Tibial artery (tissue), 4 donors: ENCODE measurements around the gene CPLANE1.

Experiments
- DNase-seq, 2 donors: peaks; one replicate each; pipeline ENCODE4 v3.0.0-alpha.2; 2019
- H3K27ac ChIP-seq, 2 donors: fragments of 200-600 bp; sonication (generic) in 1 of 2; 1 replicate in 1 of 2; 2 replicates in 1 of 2; pipeline ENCODE4 v1.5.1; 2018 to 2019; ENCODE audit warnings: mild to moderate bottlenecking in 1 of 2
- H3K27me3 ChIP-seq, 2 donors: fragments of 200-600 bp; sonication (generic) in 1 of 2; one replicate each; pipeline versions ENCODE4 v1.5.1 to v1.6.0; 2016 to 2019
- H3K36me3 ChIP-seq, 3 donors: fragments of 200-600 bp; sonication (generic) in 2 of 3; one replicate each; pipeline ENCODE4 v1.5.1; 2016 to 2019; ENCODE audit warnings: mild to moderate bottlenecking in 2 of 3
- H3K4me1 ChIP-seq, 4 donors: fragments of 200-600 bp; sonication (generic) in 2 of 4; 1 replicate in 3 of 4; 2 replicates in 1 of 4; pipeline ENCODE4 v1.5.1; 2016 to 2019
- H3K4me3 ChIP-seq, 2 donors: fragments of 200-600 bp; sonication (generic) in 1 of 2; 1 replicate in 1 of 2; 2 replicates in 1 of 2; pipeline ENCODE4 v1.5.1; 2018 to 2019; ENCODE audit warnings: mild to moderate bottlenecking in 2 of 2
- H3K9me3 ChIP-seq, 3 donors: fragments of 200-600 bp; sonication (generic) in 1 of 3; one replicate each; pipeline ENCODE4 v1.5.1; 2016 to 2019
- intact Hi-C: fragments of 100-400 bp; cut with DNase I; formaldehyde crosslinking; loops from one replicate; pipeline ENCODE4 v1.15.0; 2023; ENCODE audit warnings: low total_unique reads
- TF ChIP-seq, protein P1 (sequence below), 2 experiments: fragments of 200-600 bp in 1 of 2; fragments of 450-650 bp in 1 of 2; IDR thresholded peaks; one replicate each; pipeline ENCODE4 v1.5.1; 2017 to 2019; ENCODE audit warnings: antibody characterized with exemption in 2 of 2, mild to moderate bottlenecking in 1 of 2, moderate library complexity in 1 of 2

The CPLANE1 gene

GRCh38 chr5:37121027-37121426 lies 128.1 kb downstream of the CPLANE1 start:
- DNase-seq = no peak
- no peaks in the 10 kb centered on the region for H3K4me1 ChIP-seq
- H3K9me3 ChIP-seq = no peaks in the 10 kb centered on the region
- H3K4me3 ChIP-seq = no peak overlapping the region
- intact Hi-C loops = no loop called here
- peaks cover 42 to 82% (median 69%) of the 10 kb centered on the region in 3 donors for H3K36me3 ChIP-seq
- no peak overlapping the region for H3K27ac ChIP-seq
- no peaks in the 10 kb centered on the region for H3K27me3 ChIP-seq
- TF ChIP-seq, protein P1, sequence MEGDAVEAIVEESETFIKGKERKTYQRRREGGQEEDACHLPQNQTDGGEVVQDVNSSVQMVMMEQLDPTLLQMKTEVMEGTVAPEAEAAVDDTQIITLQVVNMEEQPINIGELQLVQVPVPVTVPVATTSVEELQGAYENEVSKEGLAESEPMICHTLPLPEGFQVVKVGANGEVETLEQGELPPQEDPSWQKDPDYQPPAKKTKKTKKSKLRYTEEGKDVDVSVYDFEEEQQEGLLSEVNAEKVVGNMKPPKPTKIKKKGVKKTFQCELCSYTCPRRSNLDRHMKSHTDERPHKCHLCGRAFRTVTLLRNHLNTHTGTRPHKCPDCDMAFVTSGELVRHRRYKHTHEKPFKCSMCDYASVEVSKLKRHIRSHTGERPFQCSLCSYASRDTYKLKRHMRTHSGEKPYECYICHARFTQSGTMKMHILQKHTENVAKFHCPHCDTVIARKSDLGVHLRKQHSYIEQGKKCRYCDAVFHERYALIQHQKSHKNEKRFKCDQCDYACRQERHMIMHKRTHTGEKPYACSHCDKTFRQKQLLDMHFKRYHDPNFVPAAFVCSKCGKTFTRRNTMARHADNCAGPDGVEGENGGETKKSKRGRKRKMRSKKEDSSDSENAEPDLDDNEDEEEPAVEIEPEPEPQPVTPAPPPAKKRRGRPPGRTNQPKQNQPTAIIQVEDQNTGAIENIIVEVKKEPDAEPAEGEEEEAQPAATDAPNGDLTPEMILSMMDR (IDR thresholded peaks at IDR 0.05) = no peak

DNA sequence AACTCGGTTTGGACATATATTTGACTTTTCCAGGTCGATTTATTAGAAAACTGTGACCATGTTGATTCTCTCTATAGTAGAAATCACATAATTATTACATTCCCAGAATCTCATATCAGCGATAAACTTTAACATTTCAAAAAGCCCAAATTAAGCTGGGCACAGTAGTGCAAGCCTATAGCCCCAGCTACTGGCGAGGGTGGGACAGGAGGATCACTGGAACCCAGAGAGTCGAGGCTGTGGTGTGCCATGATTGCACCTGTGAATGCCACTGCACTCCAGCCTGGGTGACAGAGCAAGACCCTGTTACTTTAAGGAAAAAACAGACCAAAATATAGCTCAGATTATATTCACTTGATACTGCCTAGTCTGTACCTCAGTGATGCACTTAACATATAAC lies 128.9 kb downstream of the CPLANE1 start:
- no peak overlapping the region for H3K27ac ChIP-seq
- H3K27me3 ChIP-seq = no peaks in the 10 kb centered on the region
- no peaks in the 10 kb centered on the region for H3K4me1 ChIP-seq
- intact Hi-C loops = no loop called here
- H3K9me3 ChIP-seq = no peaks in the 10 kb centered on the region
- peaks cover 48 to 83% (median 74%) of the 10 kb centered on the region in 3 donors for H3K36me3 ChIP-seq
- H3K4me3 ChIP-seq = no peak overlapping the region
- TF ChIP-seq, protein P1 (IDR thresholded peaks at IDR 0.05) = no peak
- DNase-seq = no peak

DNA sequence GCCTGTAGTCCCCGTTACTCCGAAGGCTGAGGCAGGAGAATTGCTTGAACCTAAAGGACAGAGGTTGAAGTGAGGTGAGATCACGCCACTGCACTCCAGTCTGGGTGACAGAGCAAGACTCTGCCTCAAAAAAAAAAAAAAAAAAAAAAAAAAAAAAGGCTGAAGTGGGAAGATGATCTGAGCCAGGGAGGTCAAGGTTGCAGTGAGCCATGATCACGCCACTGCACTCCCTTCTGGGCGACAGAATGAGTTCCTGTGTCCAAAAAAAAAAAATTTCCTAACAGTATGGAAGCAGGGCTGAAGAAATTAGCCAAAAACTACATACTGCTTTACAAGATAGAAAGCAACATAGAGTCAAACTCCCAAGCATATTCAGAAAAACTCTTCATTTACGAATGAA lies 132.8 kb downstream of the CPLANE1 start:
- intact Hi-C loops = no loop called here
- Histone ChIP-seq H3K27ac (no peak overlapping the region), H3K4me3 (no peak overlapping the region), H3K36me3 (peaks cover 63 to 98% (median 83%) of the 10 kb centered on the region in 3 donors), H3K9me3 (no peaks in the 10 kb centered on the region), H3K4me1 (no peaks in the 10 kb centered on the region), H3K27me3 (no peaks in the 10 kb centered on the region)
- TF ChIP-seq, protein P1 (IDR thresholded peaks at IDR 0.05) = no peak
- DNase-seq = no peak

DNA sequence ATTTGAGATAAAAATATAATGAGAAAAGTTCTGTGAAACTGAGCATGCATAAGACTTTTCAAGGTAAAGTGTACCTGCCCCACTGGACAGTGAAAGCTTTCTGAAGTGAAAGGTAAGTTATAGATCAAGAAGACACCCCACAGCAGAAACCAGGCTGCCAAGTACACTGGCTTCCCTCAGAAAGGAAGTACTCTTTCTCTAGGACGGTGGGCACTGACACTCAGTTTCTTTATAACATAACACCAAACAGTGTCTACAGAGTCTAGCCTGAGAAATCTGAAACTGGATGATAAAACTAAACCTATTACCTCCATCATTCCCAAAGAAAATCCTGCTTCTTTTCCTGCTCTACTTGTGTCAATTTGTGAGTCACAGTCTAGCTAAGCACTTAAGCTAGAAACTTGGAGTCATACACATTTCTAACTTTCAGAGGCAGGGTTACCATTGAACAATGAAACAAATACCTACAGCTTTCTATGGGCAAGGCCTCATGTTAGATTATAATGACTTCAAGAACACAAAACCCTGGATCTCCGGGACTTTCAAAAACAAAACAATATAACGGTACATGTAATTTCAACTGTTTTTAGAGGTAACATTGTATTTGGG lies 136.7 kb downstream of the CPLANE1 start:
- Histone ChIP-seq H3K9me3 (peaks cover 0 to under 1% (median 0%) of the 10 kb centered on the region in 3 donors), H3K4me1 (no peaks in the 10 kb centered on the region), H3K36me3 (peaks cover 66 to 95% (median 85%) of the 10 kb centered on the region in 3 donors), H3K27ac (no peak overlapping the region), H3K27me3 (no peaks in the 10 kb centered on the region), H3K4me3 (no peak overlapping the region)
- intact Hi-C loops = no loop called here
- TF ChIP-seq, protein P1 (IDR thresholded peaks at IDR 0.05) = no peak
- DNase-seq = no peak

DNA sequence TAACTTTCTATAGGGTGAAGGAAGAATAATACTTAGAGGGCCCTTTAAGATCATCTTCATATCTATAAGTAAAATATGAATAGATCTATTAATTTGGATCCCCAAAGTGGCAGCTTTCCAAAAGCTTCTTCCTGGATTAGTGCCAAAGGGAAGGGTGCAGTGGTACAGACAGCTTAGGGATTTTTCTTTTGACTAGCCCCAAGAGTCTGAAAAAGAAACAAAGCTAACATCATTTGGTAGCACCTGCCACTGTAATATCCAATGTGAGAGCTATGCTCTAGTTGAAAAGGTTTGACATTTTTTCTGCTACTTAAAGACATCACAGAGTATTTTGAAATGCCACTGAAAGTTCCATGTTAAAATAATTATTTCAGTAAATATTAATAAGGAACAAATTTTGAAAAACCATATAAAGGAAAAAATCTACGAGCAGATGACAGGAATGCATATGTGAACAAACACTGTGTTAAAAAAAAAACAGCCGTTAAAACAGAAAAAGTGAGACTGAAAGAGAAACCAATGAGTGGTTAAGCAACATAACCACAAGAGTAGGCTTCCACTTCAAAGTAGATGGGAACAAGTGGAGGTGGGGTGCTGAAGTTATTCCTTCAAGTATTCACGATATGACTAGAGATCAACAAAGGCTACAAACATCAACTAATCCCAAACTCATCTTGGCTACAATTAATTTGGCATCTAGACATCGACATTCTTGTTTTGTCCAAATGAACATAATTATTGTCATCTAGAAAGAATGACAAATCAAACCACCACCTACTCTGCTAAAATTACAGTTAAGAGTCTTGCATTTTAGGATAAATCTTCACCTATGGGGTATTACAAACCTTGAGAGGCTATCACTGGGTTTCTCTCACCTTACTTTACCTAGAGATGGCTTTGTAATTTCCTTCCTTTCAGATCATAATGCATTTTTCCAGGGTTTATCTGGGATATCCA lies 137.5 kb downstream of the CPLANE1 start:
- Histone ChIP-seq H3K27me3 (no peaks in the 10 kb centered on the region), H3K36me3 (peaks cover 74 to 95% (median 92%) of the 10 kb centered on the region in 3 donors), H3K27ac (no peak overlapping the region), H3K9me3 (peaks cover 0 to 7% (median 0%) of the 10 kb centered on the region in 3 donors), H3K4me3 (no peak overlapping the region), H3K4me1 (no peaks in the 10 kb centered on the region)
- intact Hi-C loops = no loop called here
- TF ChIP-seq, protein P1 (IDR thresholded peaks at IDR 0.05) = no peak
- DNase-seq = no peak
